GM21786 (cell line): ENCODE measurements around the gene SRGAP2C.
"Not testable (repeated sequence)": the region's sequence is repeated elsewhere in the genome, so short reads cannot be mapped to it uniquely, and the experiment has no call there.

Experiments
- ATAC-seq: cut with Tn5 transposase; IDR thresholded peaks from one replicate; pipeline ENCODE4 v1.9.1; 2021; ENCODE audit not compliant: unreplicated experiment

The SRGAP2C gene

GRCh38 chr1:121184290-121185127 is at the start of gene SRGAP2C, which contains the start of gene FAM72B:
Gene SRGAP2C, plus strand, starts transcription at chr1:121184975. Its CDS starts 2,472 bp downstream, at chr1:121187447.
Gene FAM72B, minus strand, starts transcription at chr1:121184340. Its CDS starts 851 bp downstream, at chr1:121183489.
- ATAC-seq, result peak; percentile 81

GRCh38 chr1:121140393-121140792 is 44.4 kb upstream of the SRGAP2C start:
- ATAC-seq, result not testable (repeated sequence)

GRCh38 chr1:121148489-121149190 is 36.1 kb upstream of the SRGAP2C start:
- ATAC-seq, result not testable (repeated sequence)

- not testable (repeated sequence) for ATAC-seq
Measured at GRCh38 chr1:121151294-121151693, 33.5 kb upstream of the SRGAP2C start.

DNA sequence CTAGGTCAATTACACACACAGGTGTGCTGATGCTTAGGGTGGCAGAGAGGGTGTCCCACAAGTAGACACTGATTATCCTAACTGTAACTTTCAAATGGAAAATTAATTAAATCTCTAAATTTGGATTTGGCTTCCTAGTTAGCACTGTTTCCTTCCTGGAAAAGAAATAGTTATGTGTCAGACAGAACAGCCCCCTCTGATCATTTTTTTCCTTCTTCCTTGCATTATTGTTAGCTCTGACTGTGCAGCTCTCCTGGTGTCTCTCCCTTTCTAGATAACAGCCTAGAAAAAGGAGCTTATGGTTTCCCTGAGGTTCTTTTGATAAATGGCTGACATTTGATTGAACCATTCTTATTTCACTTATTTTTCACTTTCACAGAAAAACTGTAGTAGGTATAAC is 32.0 kb upstream of the SRGAP2C start:
- not testable (repeated sequence) for ATAC-seq

- not testable (repeated sequence) for ATAC-seq
Measured at GRCh38 chr1:121154811-121155210, 30.0 kb upstream of the SRGAP2C start.

DNA sequence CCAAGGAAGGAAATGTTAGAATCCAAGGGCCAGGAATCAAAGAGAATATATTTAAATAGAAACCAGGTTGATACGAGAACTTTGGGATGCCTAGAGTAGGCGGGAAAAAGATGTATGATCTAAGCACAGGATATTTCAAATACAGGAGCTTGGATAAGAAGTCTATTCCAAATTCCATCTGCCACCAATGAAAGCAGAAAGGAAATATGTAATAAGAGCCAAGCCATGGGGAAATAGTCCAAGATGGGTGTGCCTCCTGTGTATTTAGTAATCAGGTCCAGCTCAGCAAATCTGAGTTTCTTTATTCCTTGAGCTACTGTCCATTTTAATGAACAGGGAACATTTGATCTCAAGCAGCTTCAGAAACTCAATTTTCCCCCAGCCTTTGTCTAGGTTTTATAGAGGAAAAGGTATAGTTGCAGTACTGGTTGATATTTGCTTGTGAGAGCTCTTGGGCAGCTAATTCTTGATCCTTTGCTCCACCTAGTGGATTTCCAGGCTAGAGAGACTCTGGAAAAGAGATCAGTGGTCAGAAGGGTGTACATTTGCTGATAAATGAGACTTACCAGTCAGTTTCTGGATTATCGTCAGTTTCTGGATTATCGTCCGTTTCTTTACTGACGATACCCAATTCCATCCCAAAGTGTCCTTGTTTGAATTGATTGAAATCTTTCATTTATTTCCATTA is 29.0 kb upstream of the SRGAP2C start:
- not testable (repeated sequence) for ATAC-seq

GRCh38 chr1:121156958-121157603 is 27.7 kb upstream of the SRGAP2C start:
- ATAC-seq, result not testable (repeated sequence)

- ATAC-seq, result not testable (repeated sequence)
Measured at GRCh38 chr1:121157609-121158008, 27.2 kb upstream of the SRGAP2C start.

- not testable (repeated sequence) for ATAC-seq
Measured at GRCh38 chr1:121160118-121160517, 24.7 kb upstream of the SRGAP2C start.

- ATAC-seq, result not testable (repeated sequence)
Measured at GRCh38 chr1:121161199-121161901, 23.4 kb upstream of the SRGAP2C start.

DNA sequence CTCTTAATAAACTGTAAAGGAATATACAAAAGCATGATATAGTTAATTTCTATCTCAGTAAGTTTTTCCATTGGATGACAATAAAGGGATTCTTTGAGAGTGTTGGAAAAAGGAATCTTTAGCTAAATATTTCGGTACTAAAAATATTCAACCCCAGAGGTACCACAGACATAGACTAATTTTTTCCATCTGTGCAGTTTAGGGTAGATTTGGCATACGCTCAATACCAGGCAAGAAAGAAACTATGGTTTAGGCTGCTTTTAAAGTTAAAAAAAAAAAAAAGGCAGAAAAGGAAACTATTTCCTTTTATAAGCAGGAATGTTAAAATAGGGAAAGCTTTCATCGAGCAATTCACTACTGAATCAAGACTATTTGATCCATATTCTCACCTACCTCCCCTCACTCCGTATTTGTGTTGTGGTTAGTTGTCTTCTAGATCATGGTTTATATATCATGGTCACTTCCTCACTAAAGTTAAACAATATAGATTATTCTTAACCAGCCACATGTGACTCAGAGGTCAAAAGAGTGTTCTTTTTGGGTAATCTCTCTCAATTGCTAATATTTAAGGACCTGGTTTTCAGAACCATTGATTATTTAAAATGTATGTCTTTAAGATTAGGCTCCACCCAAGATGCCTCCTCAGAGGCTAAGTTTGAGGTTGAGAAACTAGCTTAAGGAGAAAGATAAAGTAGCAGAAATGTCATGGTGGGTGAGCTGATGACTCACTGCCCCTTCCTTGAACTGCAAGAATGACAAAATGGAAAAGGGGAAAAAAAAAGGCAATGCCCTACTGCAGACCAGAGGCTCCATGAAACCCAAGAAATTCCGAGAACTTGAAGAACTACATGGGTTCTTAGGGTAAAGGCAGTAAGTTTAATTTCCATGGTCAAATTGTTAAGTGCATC is 20.7 kb upstream of the SRGAP2C start:
- ATAC-seq, result not testable (repeated sequence)

GRCh38 chr1:121165296-121165695 is 19.5 kb upstream of the SRGAP2C start:
- not testable (repeated sequence) for ATAC-seq

DNA sequence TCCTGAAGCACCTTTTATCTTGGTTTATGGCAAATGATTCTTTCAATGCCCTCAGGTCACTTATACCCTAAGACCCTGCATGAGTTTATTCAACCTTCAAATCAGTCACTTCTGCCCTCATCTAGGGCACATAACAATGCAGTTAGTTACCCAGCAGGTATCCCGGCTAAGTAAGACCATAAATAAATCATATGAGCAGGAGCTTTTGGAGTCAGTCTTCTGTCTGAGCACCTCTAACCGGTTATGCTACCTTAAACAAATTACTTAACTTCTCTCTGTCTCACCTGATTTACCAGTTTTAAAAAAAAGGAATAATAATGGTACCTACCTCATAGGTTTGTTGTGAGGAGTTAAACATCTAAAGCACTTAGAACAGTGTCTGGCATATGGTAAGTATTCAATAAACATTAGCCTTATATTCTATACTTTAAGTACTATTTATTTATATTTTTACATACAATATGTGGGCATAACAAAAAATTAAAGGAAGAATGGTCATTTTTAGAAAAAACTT is 17.5 kb upstream of the SRGAP2C start:
- ATAC-seq, result not testable (repeated sequence)

- not testable (repeated sequence) for ATAC-seq
Measured at GRCh38 chr1:121168152-121168668, 16.6 kb upstream of the SRGAP2C start.

GRCh38 chr1:121176649-121177048 is 8.1 kb upstream of the SRGAP2C start:
- not testable (repeated sequence) for ATAC-seq

- ATAC-seq, result not testable (repeated sequence)
Measured at GRCh38 chr1:121178197-121178596, 6.6 kb upstream of the SRGAP2C start.

- ATAC-seq, result not testable (repeated sequence)
Measured at GRCh38 chr1:121183867-121184266, 908 bp upstream of the SRGAP2C start.
